Memory B cell (primary cell): ENCODE data around the gene TFEB.
A peak's percentile ranks its signal among the peaks of the same experiment; 100 is the strongest.

Experiments
- ATAC-seq: fragments of 150-1000 bp; cut with Tn5 transposase; 2 replicates; pipeline ENCODE4 v1.10.0; 2021; ENCODE audit warnings: low read depth, mild to moderate bottlenecking, moderate library complexity
- DNase-seq, 2 donors: peaks; one replicate each; pipeline ENCODE4 v3.0.0; 2022; ENCODE audit warnings: low spot score in 2 of 2
- H3K27ac Mint-ChIP-seq: one replicate; pipeline ENCODE4 v1.8.0; 2022; ENCODE audit warnings: mild to moderate bottlenecking, moderate library complexity, mixed read lengths
- H3K27me3 Mint-ChIP-seq: one replicate; pipeline ENCODE4 v1.8.0; 2022; ENCODE audit warnings: mixed read lengths
- H3K36me3 Mint-ChIP-seq: one replicate; pipeline ENCODE4 v1.8.0; 2022; ENCODE audit warnings: mild to moderate bottlenecking, mixed read lengths
- H3K4me1 Mint-ChIP-seq: one replicate; pipeline ENCODE4 v1.8.0; 2022; ENCODE audit warnings: mixed read lengths
- H3K4me3 Mint-ChIP-seq: one replicate; pipeline ENCODE4 v1.8.0; 2022; ENCODE audit warnings: mild to moderate bottlenecking, moderate library complexity, mixed read lengths
- H3K9me3 Mint-ChIP-seq: one replicate; pipeline ENCODE4 v1.8.0; 2022; ENCODE audit warnings: mixed read lengths

TFEB gene

DNA sequence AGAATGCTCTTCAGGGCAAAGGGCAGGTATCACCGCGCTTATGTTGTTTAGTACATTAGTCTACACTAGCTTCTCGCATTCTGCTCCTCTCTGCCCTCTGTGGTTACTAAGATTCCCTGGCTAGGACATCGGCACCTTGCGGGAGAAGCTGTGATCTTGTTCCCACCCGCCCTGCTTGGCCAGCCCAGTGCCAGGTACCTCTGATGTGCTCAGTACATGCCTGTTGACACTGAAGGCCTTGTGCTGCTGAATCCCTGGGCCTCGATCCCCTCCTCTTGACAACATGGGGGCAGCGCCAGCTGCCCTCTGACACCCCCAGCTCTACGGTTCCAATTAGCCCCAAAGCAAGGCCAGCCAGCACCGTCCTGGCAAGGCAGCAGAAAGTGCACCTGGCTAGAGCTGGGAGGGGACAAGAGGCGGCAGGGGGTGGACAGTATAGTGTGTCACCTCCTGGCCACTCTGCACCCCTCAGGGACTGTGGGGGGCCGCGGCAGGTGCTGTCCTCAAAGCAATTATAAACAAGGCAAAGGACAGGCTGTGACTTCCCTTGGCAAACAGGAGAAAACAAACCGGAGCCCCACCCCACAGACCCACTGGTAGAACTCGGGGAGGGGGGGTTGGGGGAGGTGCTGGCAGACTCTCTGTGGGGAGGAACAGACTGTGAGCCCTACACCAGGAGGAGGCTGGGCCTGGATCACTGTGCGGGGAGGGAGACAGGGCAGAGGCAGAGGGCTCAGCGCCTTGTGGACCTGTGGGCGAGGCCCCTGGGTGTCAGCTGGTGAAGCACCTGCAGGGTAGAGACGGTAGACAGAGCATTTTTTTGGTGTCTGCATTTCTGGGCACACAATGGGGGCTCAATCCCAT is 7.1 kb downstream of the TFEB start:
- Mint-ChIP-seq H3K27me3 (no peaks in the 10 kb centered on the region), H3K4me1 (peaks cover 59% of the 10 kb centered on the region), H3K36me3 (peaks cover 13% of the 10 kb centered on the region), H3K9me3 (no peaks in the 10 kb centered on the region), H3K27ac (peak overlapping the region; percentile 81), H3K4me3 (peak overlapping the region; percentile 75)
- ATAC-seq (peak; percentile 40), DNase-seq (no peak)

GRCh38 chr6:41727705-41728072 is 7.7 kb downstream of the TFEB start:
- Mint-ChIP-seq H3K27ac (peak overlapping the region; percentile 81), H3K4me3 (peak overlapping the region; percentile 75), H3K9me3 (no peaks in the 10 kb centered on the region), H3K4me1 (peaks cover 65% of the 10 kb centered on the region), H3K36me3 (peaks cover 13% of the 10 kb centered on the region), H3K27me3 (no peaks in the 10 kb centered on the region)
- ATAC-seq (no peak), DNase-seq (no peak)

DNA sequence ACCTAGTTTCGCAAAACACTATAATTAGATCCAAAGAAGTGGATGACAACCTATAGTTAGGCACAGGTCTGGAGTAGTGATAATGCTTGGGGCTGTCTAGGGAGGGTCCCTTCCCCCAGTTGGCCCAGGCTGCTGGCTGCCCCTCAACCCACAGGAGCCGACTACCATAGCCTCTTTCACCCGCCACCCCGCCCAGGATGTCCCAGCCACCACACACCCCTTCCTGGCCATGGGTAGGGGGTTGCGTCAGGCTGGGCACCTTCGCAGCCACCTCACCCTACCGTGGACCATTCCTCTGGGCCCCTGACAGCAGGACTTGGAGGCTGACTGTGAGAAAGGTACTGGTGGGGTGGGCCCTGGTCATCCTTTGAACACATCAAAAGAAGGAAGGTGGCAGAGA is 8.5 kb downstream of the TFEB start:
- Mint-ChIP-seq H3K27me3 (no peaks in the 10 kb centered on the region), H3K4me3 (peak overlapping the region; percentile 75), H3K27ac (peak overlapping the region; percentile 81), H3K9me3 (no peaks in the 10 kb centered on the region), H3K36me3 (peaks cover 11% of the 10 kb centered on the region), H3K4me1 (peaks cover 67% of the 10 kb centered on the region)
- no peak for DNase-seq
- ATAC-seq = no peak

DNA sequence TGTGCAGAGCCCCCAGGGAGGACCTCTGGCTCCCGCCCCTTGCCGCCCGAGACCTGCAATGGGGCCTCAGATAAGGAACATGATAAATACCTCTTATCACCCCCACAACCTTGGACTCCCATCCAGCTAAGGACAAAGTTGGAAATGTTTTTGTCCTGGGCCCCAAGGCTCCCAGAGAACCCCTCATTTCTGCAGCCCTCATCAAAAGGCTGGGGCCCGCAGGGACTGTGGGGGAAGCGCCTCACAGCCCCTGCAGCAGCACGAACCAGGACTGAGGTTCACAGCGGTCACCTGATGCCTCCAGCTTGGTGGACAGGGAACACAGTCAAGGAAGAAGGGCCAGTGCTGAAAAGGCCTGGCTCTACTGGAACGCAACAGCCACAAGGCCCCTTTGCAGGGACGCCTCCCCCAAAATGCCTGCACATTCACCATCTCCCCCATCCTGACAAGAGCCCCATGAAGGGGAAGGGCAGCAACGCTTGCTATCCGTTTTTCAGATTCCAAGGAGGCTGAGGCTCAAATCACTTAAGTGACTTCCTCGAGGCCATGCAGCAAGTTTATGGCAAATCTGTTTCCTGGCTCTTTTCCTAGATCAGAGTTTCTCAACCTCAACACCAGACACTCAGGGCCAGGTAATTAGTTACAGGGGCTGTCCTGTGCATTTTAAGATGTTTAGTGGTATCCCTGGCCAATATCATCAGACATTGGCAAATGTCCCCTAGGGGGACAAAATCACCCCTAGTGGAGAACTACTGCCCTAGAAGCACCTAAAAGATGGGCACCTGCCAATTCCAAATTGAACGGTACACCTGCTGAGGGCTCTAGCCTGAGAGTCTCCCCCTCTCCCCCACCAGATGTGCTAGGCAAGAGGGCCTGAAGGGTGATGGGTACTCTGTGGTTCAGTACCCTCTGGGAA is 10.6 kb downstream of the TFEB start:
- no peak for ATAC-seq
- H3K27me3 Mint-ChIP-seq = no peaks in the 10 kb centered on the region
- H3K27ac Mint-ChIP-seq = peak overlapping the region; percentile 92
- H3K9me3 Mint-ChIP-seq = no peaks in the 10 kb centered on the region
- H3K4me1 Mint-ChIP-seq = peaks cover 78% of the 10 kb centered on the region
- peak overlapping the region; percentile 94 for H3K4me3 Mint-ChIP-seq
- no peak for DNase-seq
- peaks cover 10% of the 10 kb centered on the region for H3K36me3 Mint-ChIP-seq

GRCh38 chr6:41724228-41724580 is 11.2 kb downstream of the TFEB start:
- peak overlapping the region; percentile 94 for H3K4me3 Mint-ChIP-seq
- H3K9me3 Mint-ChIP-seq = no peaks in the 10 kb centered on the region
- peak overlapping the region; percentile 92 for H3K27ac Mint-ChIP-seq
- H3K27me3 Mint-ChIP-seq = no peaks in the 10 kb centered on the region
- H3K4me1 Mint-ChIP-seq = peaks cover 78% of the 10 kb centered on the region
- no peak for ATAC-seq
- no peak for DNase-seq
- peaks cover 13% of the 10 kb centered on the region for H3K36me3 Mint-ChIP-seq

- Mint-ChIP-seq H3K4me1 (peaks cover 78% of the 10 kb centered on the region), H3K4me3 (peak overlapping the region; percentile 94), H3K36me3 (peaks cover 13% of the 10 kb centered on the region), H3K9me3 (no peaks in the 10 kb centered on the region), H3K27ac (peak overlapping the region; percentile 92), H3K27me3 (no peaks in the 10 kb centered on the region)
- DNase-seq (peak; percentile 68 to 80), ATAC-seq (peak; percentile 95)
These were observed 11.7 kb downstream of the TFEB start for GRCh38 chr6:41723530-41724227.

- H3K27ac Mint-ChIP-seq = peak overlapping the region; percentile 92
- peaks cover 13% of the 10 kb centered on the region for H3K36me3 Mint-ChIP-seq
- H3K27me3 Mint-ChIP-seq = no peaks in the 10 kb centered on the region
- peaks cover 75% of the 10 kb centered on the region for H3K4me1 Mint-ChIP-seq
- H3K9me3 Mint-ChIP-seq = no peaks in the 10 kb centered on the region
- H3K4me3 Mint-ChIP-seq = peak overlapping the region; percentile 94
- DNase-seq (no peak), ATAC-seq (no peak)
These were observed 12.4 kb downstream of the TFEB start for GRCh38 chr6:41722969-41723529.

DNA sequence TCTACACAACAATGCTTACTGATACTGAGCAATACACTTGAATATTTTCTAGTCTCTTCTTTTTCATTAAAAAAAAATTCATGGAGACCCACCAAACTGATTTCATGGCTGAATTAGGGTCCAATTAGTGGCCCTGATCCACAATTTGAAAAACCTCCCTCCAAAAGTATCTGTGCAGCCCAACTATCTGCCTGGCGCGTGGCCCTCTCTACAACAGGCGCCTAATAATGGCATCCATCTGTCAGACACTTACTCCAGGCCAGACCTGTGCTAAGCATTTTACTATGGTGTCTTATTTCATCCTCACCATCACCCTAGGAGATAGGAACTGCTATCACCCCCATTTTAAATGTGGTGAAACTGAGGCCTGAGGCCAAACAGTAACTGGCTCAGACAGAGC is 14.0 kb downstream of the TFEB start:
- peak overlapping the region; percentile 94 for H3K4me3 Mint-ChIP-seq
- H3K4me1 Mint-ChIP-seq = peaks cover 80% of the 10 kb centered on the region
- peak overlapping the region; percentile 92 for H3K27ac Mint-ChIP-seq
- H3K9me3 Mint-ChIP-seq = no peaks in the 10 kb centered on the region
- DNase-seq (no peak), ATAC-seq (no peak)
- H3K36me3 Mint-ChIP-seq = peaks cover 9% of the 10 kb centered on the region
- H3K27me3 Mint-ChIP-seq = no peaks in the 10 kb centered on the region

DNA sequence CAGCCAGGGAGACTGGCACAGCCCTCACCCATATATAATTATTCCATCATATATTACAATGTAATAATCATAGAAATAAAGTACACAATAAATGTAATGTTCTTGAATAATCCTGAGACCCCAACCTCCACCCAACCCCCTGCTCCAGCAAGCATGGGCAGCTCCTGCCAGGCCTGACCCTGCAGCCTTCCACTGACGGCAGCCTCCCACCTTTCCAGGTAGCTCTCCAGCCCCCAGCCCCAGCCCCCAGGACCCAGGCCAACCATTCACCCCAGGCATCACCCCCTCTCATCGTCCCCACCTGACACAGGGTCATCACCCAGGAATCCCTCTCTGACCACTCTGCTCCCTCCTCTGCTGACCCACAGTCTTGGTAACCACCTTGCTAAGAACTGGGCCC is 14.6 kb downstream of the TFEB start:
- DNase-seq (no peak), ATAC-seq (no peak)
- H3K4me1 Mint-ChIP-seq = peaks cover 82% of the 10 kb centered on the region
- H3K4me3 Mint-ChIP-seq = peak overlapping the region; percentile 94
- no peaks in the 10 kb centered on the region for H3K9me3 Mint-ChIP-seq
- H3K27ac Mint-ChIP-seq = peak overlapping the region; percentile 92
- peaks cover 7% of the 10 kb centered on the region for H3K36me3 Mint-ChIP-seq
- H3K27me3 Mint-ChIP-seq = no peaks in the 10 kb centered on the region

- Mint-ChIP-seq H3K27ac (peak overlapping the region; percentile 92), H3K9me3 (no peaks in the 10 kb centered on the region), H3K4me3 (peak overlapping the region; percentile 78), H3K27me3 (no peaks in the 10 kb centered on the region), H3K4me1 (peaks cover 79% of the 10 kb centered on the region), H3K36me3 (peaks cover 7% of the 10 kb centered on the region)
- DNase-seq (no peak), ATAC-seq (peak; percentile 10)
These were observed 15.2 kb downstream of the TFEB start for GRCh38 chr6:41720262-41720620.

- ATAC-seq = no peak
- Mint-ChIP-seq H3K36me3 (peaks cover 7% of the 10 kb centered on the region), H3K27me3 (no peaks in the 10 kb centered on the region), H3K9me3 (no peaks in the 10 kb centered on the region), H3K4me1 (peaks cover 81% of the 10 kb centered on the region), H3K4me3 (peak overlapping the region; percentile 78), H3K27ac (peak overlapping the region; percentile 92)
- DNase-seq = no peak
These were observed 15.8 kb downstream of the TFEB start for GRCh38 chr6:41719436-41720261.

DNA sequence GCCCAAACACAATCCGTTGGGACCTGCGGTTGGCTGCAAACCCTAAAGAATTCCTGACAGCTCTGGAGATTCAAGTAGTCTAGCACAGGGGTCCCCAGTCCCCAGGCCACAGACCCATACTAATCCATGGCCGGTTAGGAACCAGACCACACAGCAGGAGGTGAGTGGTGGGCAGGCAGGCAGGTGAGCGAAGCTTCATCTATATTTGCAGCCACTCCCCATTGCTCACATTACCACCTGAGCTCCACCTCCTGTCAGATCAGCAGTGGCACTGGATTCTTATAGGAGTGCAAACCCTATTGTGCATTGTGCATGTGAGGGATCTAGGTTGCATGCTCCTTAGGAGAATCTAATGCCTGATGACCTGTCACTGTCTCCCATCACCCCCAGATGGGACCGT is 16.6 kb downstream of the TFEB start:
- Mint-ChIP-seq H3K36me3 (peaks cover 10% of the 10 kb centered on the region), H3K4me1 (peaks cover 84% of the 10 kb centered on the region), H3K27ac (no peak overlapping the region), H3K27me3 (no peaks in the 10 kb centered on the region), H3K9me3 (no peaks in the 10 kb centered on the region), H3K4me3 (no peak overlapping the region)
- ATAC-seq = no peak
- no peak for DNase-seq

GRCh38 chr6:41717392-41717736 is 18.0 kb downstream of the TFEB start:
- Mint-ChIP-seq H3K9me3 (no peaks in the 10 kb centered on the region), H3K4me3 (peak overlapping the region; percentile 69), H3K27ac (peak overlapping the region; percentile 66), H3K36me3 (peaks cover 10% of the 10 kb centered on the region), H3K27me3 (no peaks in the 10 kb centered on the region), H3K4me1 (peaks cover 77% of the 10 kb centered on the region)
- no peak for DNase-seq
- no peak for ATAC-seq
